Measurements from ENCODE around the gene CPXM2.

- no peak for TF ChIP-seq CTCF (IDR thresholded peaks at IDR 0.05)
- TF ChIP-seq EZH2 (IDR thresholded peaks at IDR 0.05; ENCODE audit: borderline replicate concordance, insufficient read depth, low read depth, low read length, poor library complexity, severe bottlenecking) = no peak
These were observed 96.3 kb downstream of the CPXM2 start for GRCh38 chr10:123795196-123795780.
